Endothelial cell of umbilical vein (primary cell): ENCODE data around the gene S100A10.

Source experiments
- CTCF ChIP-seq, 2 donors: IDR thresholded peaks; 1 replicate in 1 of 2; 2 replicates in 1 of 2; pipeline ENCODE4 v1.5.1; 2011; ENCODE audit warnings: low read length in 2 of 2, mild to moderate bottlenecking in 2 of 2, moderate library complexity in 2 of 2, control low read depth in 1 of 2, inconsistent platforms in 1 of 2, low read depth in 1 of 2; ENCODE audit not compliant: insufficient read depth in 1 of 2; ENCODE audit errors: extremely low read depth in 1 of 2
- EZH2 ChIP-seq: IDR thresholded peaks from 2 replicates; pipeline ENCODE4 v1.6.1; 2012; ENCODE audit warnings: borderline replicate concordance, low read depth, mild to moderate bottlenecking, moderate library complexity, low read length, inconsistent platforms; ENCODE audit not compliant: severe bottlenecking
- GATA2 ChIP-seq: IDR thresholded peaks from 2 replicates; pipeline ENCODE4 v1.7.0; 2011; ENCODE audit warnings: low read depth, mild to moderate bottlenecking, moderate library complexity, mixed read lengths, low read length; ENCODE audit not compliant: insufficient read length, insufficient read depth
- MAX ChIP-seq: IDR thresholded peaks from 2 replicates; pipeline ENCODE4 v1.6.1; 2011; ENCODE audit not compliant: insufficient read depth, insufficient read length
- MYC ChIP-seq: IDR thresholded peaks from one replicate; pipeline ENCODE4 v1.6.1; 2011; ENCODE audit warnings: mild to moderate bottlenecking, low read depth, low read length
- POLR2A ChIP-seq: IDR thresholded peaks from 2 replicates; pipeline ENCODE4 v1.6.1; 2012; ENCODE audit warnings: low read depth, mild to moderate bottlenecking, control low read depth, low read length
- POLR2AphosphoS5 ChIP-seq: IDR thresholded peaks from 2 replicates; pipeline ENCODE4 v1.6.1; 2012; ENCODE audit warnings: low read depth, mild to moderate bottlenecking, control low read depth, low read length, moderate library complexity; ENCODE audit not compliant: insufficient read depth

GRCh38 chr1:151947140-151947539 is 46.5 kb downstream of the S100A10 start:
- no peak for TF ChIP-seq CTCF (IDR thresholded peaks at IDR 0.05; ENCODE audit: extremely low read depth in 1 of 2, insufficient read depth in 1 of 2, low read depth in 1 of 2, low read length in 2 of 2)
- TF ChIP-seq POLR2A = no peak
- TF ChIP-seq POLR2AphosphoS5 = no peak
- TF ChIP-seq EZH2 = no peak
- no peak for TF ChIP-seq MAX
- TF ChIP-seq GATA2 = no peak
- no peak for TF ChIP-seq MYC
